ENCODE results near the gene FOXN1. TPM values are rescaled to one million over a fixed set of nuclear protein-coding genes. Genes with fewer than 3 reads are reported as not detected.

Gene FOXN1
- total RNA-seq, 3 donors from 2014 or later = 0.29 TPM; not detected in 2

DNA sequence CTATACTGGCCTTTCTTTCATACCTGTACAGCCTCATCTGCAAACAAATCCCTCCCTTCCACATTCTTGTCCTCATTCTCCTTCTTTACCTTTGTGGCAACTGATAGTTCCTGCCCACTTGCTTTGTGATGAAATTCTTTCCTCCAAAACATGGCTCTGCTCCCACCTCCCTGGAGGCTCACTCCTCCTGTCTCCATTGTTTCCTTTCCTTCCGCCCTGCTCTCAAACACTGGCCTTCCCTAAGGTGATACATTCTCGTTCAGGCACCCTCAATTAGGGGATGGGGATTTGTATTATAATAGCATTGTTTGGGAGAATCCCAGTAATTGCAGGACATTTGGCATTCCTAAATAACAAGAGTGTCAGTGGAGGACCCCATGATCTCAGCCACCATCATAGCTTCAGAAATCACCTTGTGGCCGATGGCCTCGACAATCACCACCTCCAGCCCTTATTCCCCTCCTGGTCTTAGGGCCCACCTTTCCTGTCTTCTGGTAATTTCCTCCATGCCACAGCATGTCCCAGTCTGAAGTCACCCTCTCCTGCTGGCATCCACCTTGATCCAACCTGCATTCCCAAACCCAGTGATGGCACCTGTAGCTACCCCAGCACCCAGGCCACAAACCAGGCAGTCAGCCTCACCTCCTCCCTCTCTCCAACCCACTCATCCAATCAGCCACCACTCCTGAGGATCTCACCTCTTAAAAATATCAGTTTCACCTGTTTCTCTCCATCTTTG is 38.4 kb downstream of the FOXN1 start:
- Histone ChIP-seq H3K36me3 (no peaks in the 10 kb centered on the region), H3K9me3 (no peaks in the 10 kb centered on the region), H3K4me3 (no peak overlapping the region), H3K27me3 (no peaks in the 10 kb centered on the region), H3K27ac (peak overlapping the region; percentile 10 to 61), H3K4me1 (no peaks in the 10 kb centered on the region)
- intact Hi-C loops (cut with DNase I; ENCODE audit: low total_unique reads) = no loop called here
- TF ChIP-seq POLR2A (IDR thresholded peaks at IDR 0.05) (no peak), POLR2AphosphoS5 (IDR thresholded peaks at IDR 0.05) (no peak)
- TF ChIP-seq, protein P1, sequence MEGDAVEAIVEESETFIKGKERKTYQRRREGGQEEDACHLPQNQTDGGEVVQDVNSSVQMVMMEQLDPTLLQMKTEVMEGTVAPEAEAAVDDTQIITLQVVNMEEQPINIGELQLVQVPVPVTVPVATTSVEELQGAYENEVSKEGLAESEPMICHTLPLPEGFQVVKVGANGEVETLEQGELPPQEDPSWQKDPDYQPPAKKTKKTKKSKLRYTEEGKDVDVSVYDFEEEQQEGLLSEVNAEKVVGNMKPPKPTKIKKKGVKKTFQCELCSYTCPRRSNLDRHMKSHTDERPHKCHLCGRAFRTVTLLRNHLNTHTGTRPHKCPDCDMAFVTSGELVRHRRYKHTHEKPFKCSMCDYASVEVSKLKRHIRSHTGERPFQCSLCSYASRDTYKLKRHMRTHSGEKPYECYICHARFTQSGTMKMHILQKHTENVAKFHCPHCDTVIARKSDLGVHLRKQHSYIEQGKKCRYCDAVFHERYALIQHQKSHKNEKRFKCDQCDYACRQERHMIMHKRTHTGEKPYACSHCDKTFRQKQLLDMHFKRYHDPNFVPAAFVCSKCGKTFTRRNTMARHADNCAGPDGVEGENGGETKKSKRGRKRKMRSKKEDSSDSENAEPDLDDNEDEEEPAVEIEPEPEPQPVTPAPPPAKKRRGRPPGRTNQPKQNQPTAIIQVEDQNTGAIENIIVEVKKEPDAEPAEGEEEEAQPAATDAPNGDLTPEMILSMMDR (IDR thresholded peaks at IDR 0.05) = no peak
- DNase-seq (ENCODE audit: low spot score in 2 of 2) = no peak

DNA sequence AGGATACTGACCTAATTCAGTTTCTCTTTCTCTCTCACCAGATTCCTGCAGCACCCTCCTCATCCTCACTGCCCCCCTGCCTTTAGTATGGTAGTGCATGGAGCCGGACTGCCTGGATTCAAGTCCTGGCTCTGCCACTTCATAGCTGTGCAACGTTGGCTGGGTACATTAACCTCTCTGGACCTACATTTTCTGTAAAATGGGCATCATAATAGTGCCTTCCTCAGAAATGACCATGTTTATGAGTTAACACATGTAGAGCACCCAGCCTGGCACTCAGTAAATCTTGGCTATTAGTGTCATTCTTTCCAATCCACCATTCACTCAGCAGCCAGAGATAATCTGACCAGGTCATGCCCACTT is 39.0 kb downstream of the FOXN1 start:
- no peak for DNase-seq (ENCODE audit: low spot score in 2 of 2)
- no peaks in the 10 kb centered on the region for H3K36me3 ChIP-seq
- H3K4me1 ChIP-seq = no peaks in the 10 kb centered on the region
- H3K9me3 ChIP-seq = no peaks in the 10 kb centered on the region
- H3K27me3 ChIP-seq = no peaks in the 10 kb centered on the region
- no peak overlapping the region for H3K4me3 ChIP-seq
- no peak for TF ChIP-seq POLR2A (IDR thresholded peaks at IDR 0.05)
- TF ChIP-seq, protein P1 (IDR thresholded peaks at IDR 0.05) = no peak
- no peak for TF ChIP-seq POLR2AphosphoS5 (IDR thresholded peaks at IDR 0.05)
- intact Hi-C loops (cut with DNase I; ENCODE audit: low total_unique reads) = no loop called here
- H3K27ac ChIP-seq = peak overlapping the region in 1 of 2 donors; percentile 32

DNA sequence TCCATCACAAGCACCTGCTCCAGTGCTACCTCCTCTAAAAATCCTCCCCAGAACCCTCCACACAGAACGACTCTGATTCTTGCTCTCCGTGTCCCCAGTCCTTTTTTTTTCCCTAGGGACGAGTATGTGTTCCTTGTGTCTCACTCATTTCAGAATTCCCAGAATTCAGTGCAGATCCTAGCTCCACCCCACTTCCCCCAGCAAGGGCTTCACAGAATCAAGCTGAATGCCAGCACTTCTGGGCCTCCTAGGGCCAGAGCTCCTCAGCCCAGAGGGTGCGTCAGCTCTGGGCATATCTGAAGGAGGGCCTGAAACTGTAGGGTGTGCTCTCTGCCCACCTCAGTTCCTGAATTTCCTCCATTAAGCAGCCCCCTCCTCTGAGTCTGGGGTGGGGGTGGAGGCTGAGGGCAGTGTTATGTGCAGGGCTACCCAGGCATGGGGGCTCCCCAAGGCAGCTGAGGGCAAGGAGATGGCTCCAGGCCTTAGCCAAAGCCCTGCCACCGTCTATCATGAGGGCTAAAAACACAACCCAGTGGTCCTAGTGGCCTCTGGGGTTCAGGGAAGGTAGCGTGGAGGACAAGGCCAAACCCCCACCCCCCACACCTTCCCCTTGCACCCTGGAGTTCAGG is 39.8 kb downstream of the FOXN1 start:
- Histone ChIP-seq H3K36me3 (no peaks in the 10 kb centered on the region), H3K9me3 (no peaks in the 10 kb centered on the region), H3K4me1 (peaks cover 0 to 2% of the 10 kb centered on the region in 2 donors), H3K4me3 (no peak overlapping the region), H3K27ac (peak overlapping the region; percentile 26 to 71), H3K27me3 (no peaks in the 10 kb centered on the region)
- intact Hi-C loops (cut with DNase I; ENCODE audit: low total_unique reads) = no loop called here
- no peak for DNase-seq (ENCODE audit: low spot score in 2 of 2)
- TF ChIP-seq, protein P1 (IDR thresholded peaks at IDR 0.05) = no peak

DNA sequence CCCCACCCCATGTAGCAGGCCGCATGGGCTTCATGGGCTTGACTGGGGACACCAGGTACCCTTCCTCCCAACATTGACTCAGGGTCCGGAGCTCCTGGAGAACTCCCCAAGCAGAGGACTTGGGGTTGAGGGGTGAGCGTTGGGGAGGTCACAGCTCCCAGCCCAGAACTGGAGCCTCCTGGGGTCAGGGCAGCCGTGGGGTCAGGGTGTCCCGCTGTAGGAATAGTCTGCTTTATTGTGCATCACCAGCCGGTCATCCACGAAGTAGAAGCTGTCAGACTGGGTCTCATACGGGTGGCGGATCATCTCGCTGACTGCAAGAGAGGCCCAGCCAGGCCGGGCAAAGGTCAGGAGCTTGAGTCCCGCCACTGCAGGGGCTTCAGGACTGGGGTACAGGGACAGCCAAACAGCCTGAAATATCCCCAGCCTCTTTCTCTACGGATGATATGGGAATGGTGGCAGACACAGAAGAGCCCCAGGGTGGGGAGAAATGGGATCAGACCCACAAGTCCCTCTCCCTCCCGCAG is 41.0 kb downstream of the FOXN1 start:
- Histone ChIP-seq H3K27me3 (no peaks in the 10 kb centered on the region), H3K4me3 (no peak overlapping the region), H3K36me3 (no peaks in the 10 kb centered on the region), H3K4me1 (peaks cover 0 to 10% of the 10 kb centered on the region in 2 donors), H3K9me3 (no peaks in the 10 kb centered on the region), H3K27ac (peak overlapping the region in 1 of 2 donors; percentile 28)
- no peak for TF ChIP-seq POLR2AphosphoS5 (IDR thresholded peaks at IDR 0.05)
- TF ChIP-seq, protein P1 (IDR thresholded peaks at IDR 0.05) = no peak
- TF ChIP-seq POLR2A (IDR thresholded peaks at IDR 0.05) = no peak
- intact Hi-C loops (cut with DNase I; ENCODE audit: low total_unique reads) = no loop called here
- DNase-seq (ENCODE audit: low spot score in 2 of 2) = no peak
